ENCODE data around the gene NAV2.

DNA sequence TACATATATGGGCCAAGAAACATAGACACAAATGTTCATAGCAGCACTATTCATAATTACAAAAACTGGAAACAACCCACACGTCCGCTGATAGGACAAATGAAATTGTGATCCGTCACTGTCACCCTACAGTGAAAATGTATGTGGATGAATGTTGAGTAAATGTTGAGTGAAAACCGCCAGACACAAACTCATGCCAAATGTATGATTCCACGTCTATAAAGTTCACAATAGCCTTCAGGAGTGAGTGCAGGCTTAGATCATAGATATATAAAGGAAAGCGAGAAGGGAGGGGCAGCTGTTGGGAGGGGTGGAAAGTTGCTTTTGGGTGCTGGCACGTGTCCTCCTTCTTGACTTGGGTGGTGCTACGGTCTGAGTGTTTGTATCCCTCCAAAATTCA lies 414.1 kb downstream of the NAV2 start:
- TF ChIP-seq, protein P1, sequence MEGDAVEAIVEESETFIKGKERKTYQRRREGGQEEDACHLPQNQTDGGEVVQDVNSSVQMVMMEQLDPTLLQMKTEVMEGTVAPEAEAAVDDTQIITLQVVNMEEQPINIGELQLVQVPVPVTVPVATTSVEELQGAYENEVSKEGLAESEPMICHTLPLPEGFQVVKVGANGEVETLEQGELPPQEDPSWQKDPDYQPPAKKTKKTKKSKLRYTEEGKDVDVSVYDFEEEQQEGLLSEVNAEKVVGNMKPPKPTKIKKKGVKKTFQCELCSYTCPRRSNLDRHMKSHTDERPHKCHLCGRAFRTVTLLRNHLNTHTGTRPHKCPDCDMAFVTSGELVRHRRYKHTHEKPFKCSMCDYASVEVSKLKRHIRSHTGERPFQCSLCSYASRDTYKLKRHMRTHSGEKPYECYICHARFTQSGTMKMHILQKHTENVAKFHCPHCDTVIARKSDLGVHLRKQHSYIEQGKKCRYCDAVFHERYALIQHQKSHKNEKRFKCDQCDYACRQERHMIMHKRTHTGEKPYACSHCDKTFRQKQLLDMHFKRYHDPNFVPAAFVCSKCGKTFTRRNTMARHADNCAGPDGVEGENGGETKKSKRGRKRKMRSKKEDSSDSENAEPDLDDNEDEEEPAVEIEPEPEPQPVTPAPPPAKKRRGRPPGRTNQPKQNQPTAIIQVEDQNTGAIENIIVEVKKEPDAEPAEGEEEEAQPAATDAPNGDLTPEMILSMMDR (IDR thresholded peaks at IDR 0.05) = no peak
- TF ChIP-seq POLR2A (IDR thresholded peaks at IDR 0.05) = no peak
